HG03432 (cell line): ENCODE measurements around the gene TSPAN9.

ENCODE experiments used
- ATAC-seq: cut with Tn5 transposase; IDR thresholded peaks from one replicate; pipeline ENCODE4 v1.9.1; 2021; ENCODE audit warnings: mild to moderate bottlenecking, moderate library complexity; ENCODE audit not compliant: unreplicated experiment

TSPAN9 gene

GRCh38 chr12:3157581-3158323 is 80.6 kb downstream of the TSPAN9 start:
- ATAC-seq: no peak

- ATAC-seq: no peak
Measured at GRCh38 chr12:3158851-3159465, 81.8 kb downstream of the TSPAN9 start.

- ATAC-seq: no peak
Measured at GRCh38 chr12:3160081-3160480, 82.9 kb downstream of the TSPAN9 start.

GRCh38 chr12:3161861-3162260 is 84.7 kb downstream of the TSPAN9 start:
- no peak for ATAC-seq

GRCh38 chr12:3164454-3165077 is 87.4 kb downstream of the TSPAN9 start:
- no peak for ATAC-seq

GRCh38 chr12:3165078-3165980 is 88.2 kb downstream of the TSPAN9 start:
- ATAC-seq: no peak

GRCh38 chr12:3167636-3168035 is 90.5 kb downstream of the TSPAN9 start:
- ATAC-seq: no peak

- ATAC-seq: no peak
Measured at GRCh38 chr12:3168223-3169221, 91.3 kb downstream of the TSPAN9 start.

GRCh38 chr12:3170423-3171194 is 93.4 kb downstream of the TSPAN9 start:
- no peak for ATAC-seq

GRCh38 chr12:3171195-3171591 is 94.0 kb downstream of the TSPAN9 start:
- no peak for ATAC-seq

GRCh38 chr12:3172124-3173007 is 95.2 kb downstream of the TSPAN9 start:
- no peak for ATAC-seq

GRCh38 chr12:3173008-3173553 is 95.9 kb downstream of the TSPAN9 start:
- ATAC-seq: no peak

GRCh38 chr12:3173912-3174311 is 96.7 kb downstream of the TSPAN9 start:
- no peak for ATAC-seq

- ATAC-seq: no peak
Measured at GRCh38 chr12:3175238-3175637, 98.1 kb downstream of the TSPAN9 start.

- ATAC-seq: no peak
Measured at GRCh38 chr12:3176754-3177153, 99.6 kb downstream of the TSPAN9 start.

- ATAC-seq: no peak
Measured at GRCh38 chr12:3177778-3178425, 100.7 kb downstream of the TSPAN9 start.

GRCh38 chr12:3178671-3179313 is 101.6 kb downstream of the TSPAN9 start:
- no peak for ATAC-seq
